ENCODE measurements around the gene HBG1. TPM values are rescaled to one million over a fixed set of nuclear protein-coding genes. Genes with fewer than 3 reads are reported as not detected.

Gene HBG1
- total and polyA plus RNA-seq, 11 donors: not detected

- Histone ChIP-seq H3K27ac (no peak overlapping the region), H3K4me3 (no peak overlapping the region), H3K36me3 (no peaks in the 10 kb centered on the region), H3K9me3 (no peaks in the 10 kb centered on the region), H3K27me3 (no peaks in the 10 kb centered on the region), H3K4me1 (peaks cover 0 to 5% (median 0%) of the 10 kb centered on the region in 12 donors)
- no peak for DNase-seq
- no peak for ATAC-seq
- WGBS, 4 donors: 73 to 83% (median 80%) methylated on average over 2 of the region's 2 CpGs
- intact Hi-C loops (cut with DNase I): no loop called here
- no peak for TF ChIP-seq POLR2A (IDR thresholded peaks at IDR 0.05)
- TF ChIP-seq CTCF (IDR thresholded peaks at IDR 0.05): no peak
Observed at GRCh38 chr11:5276697-5277096, 27.0 kb upstream of the HBG1 start.

GRCh38 chr11:5275369-5276110 is 25.9 kb upstream of the HBG1 start:
- no peak overlapping the region for H3K4me3 ChIP-seq
- WGBS, 4 donors: 49 to 55% (median 53%) methylated on average over 6 of the region's 6 CpGs
- H3K9me3 ChIP-seq: no peaks in the 10 kb centered on the region
- H3K36me3 ChIP-seq: no peaks in the 10 kb centered on the region
- no peak for TF ChIP-seq CTCF (IDR thresholded peaks at IDR 0.05)
- TF ChIP-seq POLR2A (IDR thresholded peaks at IDR 0.05): no peak
- no peak overlapping the region for H3K27ac ChIP-seq
- H3K4me1 ChIP-seq: peaks cover 0 to under 1% (median 0%) of the 10 kb centered on the region in 12 donors
- intact Hi-C loops (cut with DNase I): no loop called here
- DNase-seq (no peak), ATAC-seq (no peak)
- H3K27me3 ChIP-seq: no peaks in the 10 kb centered on the region

GRCh38 chr11:5274395-5274794 is 24.7 kb upstream of the HBG1 start:
- no peak for ATAC-seq
- Histone ChIP-seq H3K36me3 (no peaks in the 10 kb centered on the region), H3K27me3 (no peaks in the 10 kb centered on the region), H3K9me3 (no peaks in the 10 kb centered on the region), H3K4me3 (no peak overlapping the region), H3K27ac (no peak overlapping the region), H3K4me1 (no peaks in the 10 kb centered on the region)
- intact Hi-C loops (cut with DNase I): no loop called here
- no peak for DNase-seq
- WGBS, 4 donors: 56 to 69% (median 64%) methylated on average over 5 of the region's 5 CpGs
- TF ChIP-seq CTCF (IDR thresholded peaks at IDR 0.05): no peak
- no peak for TF ChIP-seq POLR2A (IDR thresholded peaks at IDR 0.05)

- no peak overlapping the region for H3K4me3 ChIP-seq
- DNase-seq: no peak
- H3K27ac ChIP-seq: no peak overlapping the region
- no peaks in the 10 kb centered on the region for H3K9me3 ChIP-seq
- WGBS, 4 donors: 70 to 77% (median 73%) methylated on average over 4 of the region's 4 CpGs
- H3K27me3 ChIP-seq: no peaks in the 10 kb centered on the region
- TF ChIP-seq CTCF (IDR thresholded peaks at IDR 0.05): no peak
- no peak for TF ChIP-seq POLR2A (IDR thresholded peaks at IDR 0.05)
- H3K4me1 ChIP-seq: no peaks in the 10 kb centered on the region
- no peak for ATAC-seq
- intact Hi-C loops (cut with DNase I): no loop called here
- no peaks in the 10 kb centered on the region for H3K36me3 ChIP-seq
Observed at GRCh38 chr11:5272395-5273017, 22.8 kb upstream of the HBG1 start.

Measured in heart left ventricle (tissue), 16 donors.